HEK293 (cell line): ENCODE results near the gene MATN3.

Experiments used
- CTCF ChIA-PET: fragments of 350-600 bp; formaldehyde crosslinking; extraction: SDS; loops from one replicate; lab custom pipeline; 2021; ENCODE audit warnings: antibody characterized with exemption; lab: Yijun Ruan, JAX
- POLR2A ChIA-PET: fragments of 300-600 bp; formaldehyde crosslinking; extraction: SDS; loops from one replicate; lab custom pipeline; 2020; ENCODE audit warnings: antibody characterized with exemption, inconsistent platforms; lab: Yijun Ruan, JAX
- H3K27ac ChIP-seq: fragments of 200-500 bp; sonication (Bioruptor generic); 2 replicates; pipeline ENCODE4 v1.5.1; 2014; ENCODE audit warnings: low read depth, low read length, control low read depth, inconsistent platforms; ENCODE audit errors: extremely low read depth
- H3K36me3 ChIP-seq, 2 experiments: fragments of 200-500 bp in 1 of 2; sonication (Bioruptor generic) in 1 of 2; 1 replicate in 1 of 2; 2 replicates in 1 of 2; pipeline ENCODE4 v1.5.1; 2014 to 2017; ENCODE audit warnings: inconsistent platforms in 2 of 2, low read length in 2 of 2; ENCODE audit not compliant: control insufficient read depth in 2 of 2, insufficient read depth in 1 of 2
- H3K4me1 ChIP-seq: fragments of 200-500 bp; sonication (Bioruptor generic); 2 replicates; pipeline ENCODE4 v1.5.1; 2014; ENCODE audit warnings: mild to moderate bottlenecking, low read length, inconsistent platforms; ENCODE audit not compliant: control insufficient read depth, insufficient read depth
- H3K4me3 ChIP-seq: 2 replicates; pipeline ENCODE4 v1.5.1; 2011; ENCODE audit warnings: low read depth, mild to moderate bottlenecking, control low read depth, low read length, moderate library complexity
- H3K9me3 ChIP-seq: fragments of 200-500 bp; sonication (Bioruptor generic); 2 replicates; pipeline ENCODE4 v1.5.1; 2014; ENCODE audit warnings: low read depth, low read length, inconsistent platforms; ENCODE audit not compliant: control insufficient read depth, insufficient read depth
- BCL6B ChIP-seq: fragments of 450-650 bp; formaldehyde crosslinking; IDR thresholded peaks from 2 replicates; pipeline ENCODE4 v1.5.1; 2017; ENCODE audit warnings: missing biosample characterization, missing genetic modification characterization
- HOXC10 ChIP-seq: sonication (generic); formaldehyde crosslinking; IDR thresholded peaks from 2 replicates; pipeline ENCODE4 v1.8.1; 2023; ENCODE audit warnings: mild to moderate bottlenecking, missing genetic modification reagents
- IKZF3 ChIP-seq: fragments of 450-650 bp; IDR thresholded peaks from 2 replicates; pipeline ENCODE4 v1.5.0; 2018; ENCODE audit warnings: missing biosample characterization, mild to moderate bottlenecking, missing genetic modification characterization, moderate library complexity
- INSM2 ChIP-seq: fragments of 450-650 bp; formaldehyde crosslinking; IDR thresholded peaks from 2 replicates; pipeline ENCODE4 v1.5.1; 2016; ENCODE audit warnings: missing biosample characterization, missing genetic modification characterization
- PRDM1 ChIP-seq: fragments of 450-650 bp; formaldehyde crosslinking; IDR thresholded peaks from 2 replicates; pipeline ENCODE4; 2016; ENCODE audit warnings: missing biosample characterization, missing genetic modification characterization
- SP3 ChIP-seq: fragments of 450-650 bp; formaldehyde crosslinking; IDR thresholded peaks from 2 replicates; pipeline ENCODE4 v1.5.1; 2016; ENCODE audit warnings: missing biosample characterization, missing genetic modification characterization
- YY1 ChIP-seq: fragments of 450-650 bp; formaldehyde crosslinking; IDR thresholded peaks from 2 replicates; pipeline ENCODE4 v1.5.1; 2018; ENCODE audit warnings: missing biosample characterization, missing genetic modification characterization
- ZBTB21 ChIP-seq: fragments of 450-650 bp; formaldehyde crosslinking; IDR thresholded peaks from 2 replicates; pipeline ENCODE4 v1.5.1; 2017; ENCODE audit warnings: missing biosample characterization, missing genetic modification characterization
- ZNF157 ChIP-seq: fragments of 450-650 bp; formaldehyde crosslinking; IDR thresholded peaks from 2 replicates; pipeline ENCODE4 v1.5.1; 2016; ENCODE audit warnings: missing biosample characterization, missing genetic modification characterization
- ZNF266 ChIP-seq: fragments of 450-650 bp; formaldehyde crosslinking; IDR thresholded peaks from 2 replicates; pipeline ENCODE4 v1.5.1; 2016; ENCODE audit warnings: missing biosample characterization, missing genetic modification characterization, low read depth
- ZNF335 ChIP-seq: fragments of 450-650 bp; formaldehyde crosslinking; conservative IDR thresholded peaks from 2 replicates; pipeline ENCODE4 v1.5.1; 2016; ENCODE audit warnings: missing biosample characterization, missing genetic modification characterization
- ZNF341 ChIP-seq: fragments of 450-650 bp; formaldehyde crosslinking; IDR thresholded peaks from 2 replicates; pipeline ENCODE4; 2016; ENCODE audit warnings: low read depth, missing biosample characterization, missing genetic modification characterization
- ZNF354C ChIP-seq: fragments of 450-650 bp; formaldehyde crosslinking; IDR thresholded peaks from 2 replicates; pipeline ENCODE4 v1.5.1; 2016; ENCODE audit warnings: missing biosample characterization, missing genetic modification characterization, low read depth, borderline replicate concordance
- ZNF394 ChIP-seq: fragments of 450-650 bp; formaldehyde crosslinking; IDR thresholded peaks from 2 replicates; pipeline ENCODE4 v1.5.1; 2016; ENCODE audit warnings: missing biosample characterization, missing genetic modification characterization, mild to moderate bottlenecking, moderate library complexity, borderline replicate concordance
- ZNF426 ChIP-seq: fragments of 450-650 bp; formaldehyde crosslinking; IDR thresholded peaks from 2 replicates; pipeline ENCODE4 v1.5.1; 2017; ENCODE audit warnings: missing biosample characterization, missing genetic modification characterization, mild to moderate bottlenecking, inconsistent platforms, moderate library complexity
- ZNF501 ChIP-seq: fragments of 450-650 bp; formaldehyde crosslinking; IDR thresholded peaks from 2 replicates; pipeline ENCODE4 v1.5.1; 2016; ENCODE audit warnings: missing biosample characterization, missing genetic modification characterization
- ZNF521 ChIP-seq: fragments of 450-650 bp; formaldehyde crosslinking; IDR thresholded peaks from 2 replicates; pipeline ENCODE4 v1.5.1; 2017; ENCODE audit warnings: missing biosample characterization, mild to moderate bottlenecking, missing genetic modification characterization
- ZNF548 ChIP-seq: fragments of 450-650 bp; formaldehyde crosslinking; IDR thresholded peaks from 2 replicates; pipeline ENCODE4 v1.5.1; 2016; ENCODE audit warnings: missing biosample characterization, missing genetic modification characterization
- ZNF549 ChIP-seq: fragments of 450-650 bp; IDR thresholded peaks from 2 replicates; pipeline ENCODE4 v1.5.1; 2018; ENCODE audit warnings: missing biosample characterization, missing genetic modification characterization, mild to moderate bottlenecking, inconsistent platforms, moderate library complexity
- ZNF561 ChIP-seq: fragments of 450-650 bp; IDR thresholded peaks from 2 replicates; pipeline ENCODE4 v1.5.1; 2018; ENCODE audit warnings: missing biosample characterization, missing genetic modification characterization, borderline replicate concordance
- ZNF626 ChIP-seq: fragments of 450-650 bp; sonication (Bioruptor Pico); formaldehyde crosslinking; IDR thresholded peaks from 2 replicates; pipeline ENCODE4 v1.5.1; 2018; ENCODE audit warnings: missing biosample characterization, missing genetic modification characterization, inconsistent platforms
- ZNF629 ChIP-seq: fragments of 450-650 bp; formaldehyde crosslinking; IDR thresholded peaks from 2 replicates; pipeline ENCODE4 v1.5.1; 2017; ENCODE audit warnings: missing biosample characterization, missing genetic modification characterization
- ZNF704 ChIP-seq: fragments of 450-650 bp; formaldehyde crosslinking; IDR thresholded peaks from 2 replicates; pipeline ENCODE4 v1.5.1; 2016; ENCODE audit warnings: missing biosample characterization, missing genetic modification characterization
- ZNF76 ChIP-seq: fragments of 450-650 bp; formaldehyde crosslinking; IDR thresholded peaks from 2 replicates; pipeline ENCODE4; 2016; ENCODE audit warnings: low read depth, missing biosample characterization, missing genetic modification characterization, borderline replicate concordance

MATN3 gene

GRCh38 chr2:20034821-20035220, 22.4 kb upstream of the MATN3 start:
- H3K9me3 ChIP-seq: no peaks in the 10 kb centered on the region
- H3K4me1 ChIP-seq: no peaks in the 10 kb centered on the region
- no peak for TF ChIP-seq ZNF501
- TF ChIP-seq ZNF521: no peak
- no peak for TF ChIP-seq HOXC10 (CRISPR knock-in tag)
- TF ChIP-seq ZNF266 (tag by site-specific recombination): no peak
- no peak for TF ChIP-seq PRDM1 (tag by site-specific recombination)
- no peak for TF ChIP-seq SP3 (tag by site-specific recombination)
- no peak for TF ChIP-seq ZNF426 (tag by site-specific recombination)
- no peak for TF ChIP-seq ZNF629 (tag by site-specific recombination)
- no peak for TF ChIP-seq ZBTB21
- TF ChIP-seq ZNF561 (tag by site-specific recombination): no peak
- no peak for TF ChIP-seq ZNF549 (tag by site-specific recombination)
- TF ChIP-seq ZNF354C: no peak
- TF ChIP-seq ZNF626 (tag by site-specific recombination): no peak
- no peak for TF ChIP-seq ZNF704 (tag by site-specific recombination)
- no peak for TF ChIP-seq BCL6B (tag by site-specific recombination)
- no peak for TF ChIP-seq ZNF341 (tag by site-specific recombination)
- TF ChIP-seq YY1 (tag by site-specific recombination): no peak
- no peak for TF ChIP-seq ZNF548 (tag by site-specific recombination)
- TF ChIP-seq, all 188 proteins: peak for 0
- ChIA-PET POLR2A (no interaction called here), CTCF (interaction anchor here (0.6 to 4.2 kb wide), 5 partner anchors 9 to 219 kb away, joined by 3 to 20 read pairs (median 4); no protein-coding TSS in a partner anchor)
- peaks cover 57 to 94% of the 10 kb centered on the region in 2 experiments for H3K36me3 ChIP-seq
- H3K4me3 ChIP-seq: no peak overlapping the region
- no peak overlapping the region for H3K27ac ChIP-seq

GRCh38 chr2:20034218-20034617, 21.8 kb upstream of the MATN3 start:
- no peaks in the 10 kb centered on the region for H3K9me3 ChIP-seq
- ChIA-PET POLR2A (no interaction called here), CTCF (interaction anchor here (0.6 to 4.2 kb wide), 4 partner anchors 18 to 219 kb away, joined by 3 to 20 read pairs (median 4); no protein-coding TSS in a partner anchor)
- TF ChIP-seq INSM2 (tag by site-specific recombination) (no peak), ZNF394 (no peak), ZNF76 (tag by site-specific recombination) (no peak), ZNF157 (no peak), IKZF3 (tag by site-specific recombination) (no peak), ZNF335 (tag by site-specific recombination) (no peak)
- H3K4me1 ChIP-seq: no peaks in the 10 kb centered on the region
- H3K36me3 ChIP-seq: peaks cover 50 to 89% of the 10 kb centered on the region in 2 experiments
- no peak overlapping the region for H3K27ac ChIP-seq
- no peak overlapping the region for H3K4me3 ChIP-seq
